IPS-NIHi7 (cell line): Measurements from ENCODE around the gene LTBP4.
"Not testable (repeated sequence)": the region's sequence is repeated elsewhere in the genome, so short reads cannot be mapped to it uniquely, and the experiment has no call there.

Experiments used
- DNase-seq: peaks from one replicate; pipeline ENCODE4 v3.0.0; 2012; ENCODE audit warnings: mixed read lengths; ENCODE audit errors: extremely low spot score

Gene LTBP4, protein sequence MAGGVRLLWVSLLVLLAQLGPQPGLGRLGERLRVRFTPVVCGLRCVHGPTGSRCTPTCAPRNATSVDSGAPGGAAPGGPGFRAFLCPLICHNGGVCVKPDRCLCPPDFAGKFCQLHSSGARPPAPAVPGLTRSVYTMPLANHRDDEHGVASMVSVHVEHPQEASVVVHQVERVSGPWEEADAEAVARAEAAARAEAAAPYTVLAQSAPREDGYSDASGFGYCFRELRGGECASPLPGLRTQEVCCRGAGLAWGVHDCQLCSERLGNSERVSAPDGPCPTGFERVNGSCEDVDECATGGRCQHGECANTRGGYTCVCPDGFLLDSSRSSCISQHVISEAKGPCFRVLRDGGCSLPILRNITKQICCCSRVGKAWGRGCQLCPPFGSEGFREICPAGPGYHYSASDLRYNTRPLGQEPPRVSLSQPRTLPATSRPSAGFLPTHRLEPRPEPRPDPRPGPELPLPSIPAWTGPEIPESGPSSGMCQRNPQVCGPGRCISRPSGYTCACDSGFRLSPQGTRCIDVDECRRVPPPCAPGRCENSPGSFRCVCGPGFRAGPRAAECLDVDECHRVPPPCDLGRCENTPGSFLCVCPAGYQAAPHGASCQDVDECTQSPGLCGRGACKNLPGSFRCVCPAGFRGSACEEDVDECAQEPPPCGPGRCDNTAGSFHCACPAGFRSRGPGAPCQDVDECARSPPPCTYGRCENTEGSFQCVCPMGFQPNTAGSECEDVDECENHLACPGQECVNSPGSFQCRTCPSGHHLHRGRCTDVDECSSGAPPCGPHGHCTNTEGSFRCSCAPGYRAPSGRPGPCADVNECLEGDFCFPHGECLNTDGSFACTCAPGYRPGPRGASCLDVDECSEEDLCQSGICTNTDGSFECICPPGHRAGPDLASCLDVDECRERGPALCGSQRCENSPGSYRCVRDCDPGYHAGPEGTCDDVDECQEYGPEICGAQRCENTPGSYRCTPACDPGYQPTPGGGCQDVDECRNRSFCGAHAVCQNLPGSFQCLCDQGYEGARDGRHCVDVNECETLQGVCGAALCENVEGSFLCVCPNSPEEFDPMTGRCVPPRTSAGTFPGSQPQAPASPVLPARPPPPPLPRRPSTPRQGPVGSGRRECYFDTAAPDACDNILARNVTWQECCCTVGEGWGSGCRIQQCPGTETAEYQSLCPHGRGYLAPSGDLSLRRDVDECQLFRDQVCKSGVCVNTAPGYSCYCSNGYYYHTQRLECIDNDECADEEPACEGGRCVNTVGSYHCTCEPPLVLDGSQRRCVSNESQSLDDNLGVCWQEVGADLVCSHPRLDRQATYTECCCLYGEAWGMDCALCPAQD (N-terminal part only)

DNA sequence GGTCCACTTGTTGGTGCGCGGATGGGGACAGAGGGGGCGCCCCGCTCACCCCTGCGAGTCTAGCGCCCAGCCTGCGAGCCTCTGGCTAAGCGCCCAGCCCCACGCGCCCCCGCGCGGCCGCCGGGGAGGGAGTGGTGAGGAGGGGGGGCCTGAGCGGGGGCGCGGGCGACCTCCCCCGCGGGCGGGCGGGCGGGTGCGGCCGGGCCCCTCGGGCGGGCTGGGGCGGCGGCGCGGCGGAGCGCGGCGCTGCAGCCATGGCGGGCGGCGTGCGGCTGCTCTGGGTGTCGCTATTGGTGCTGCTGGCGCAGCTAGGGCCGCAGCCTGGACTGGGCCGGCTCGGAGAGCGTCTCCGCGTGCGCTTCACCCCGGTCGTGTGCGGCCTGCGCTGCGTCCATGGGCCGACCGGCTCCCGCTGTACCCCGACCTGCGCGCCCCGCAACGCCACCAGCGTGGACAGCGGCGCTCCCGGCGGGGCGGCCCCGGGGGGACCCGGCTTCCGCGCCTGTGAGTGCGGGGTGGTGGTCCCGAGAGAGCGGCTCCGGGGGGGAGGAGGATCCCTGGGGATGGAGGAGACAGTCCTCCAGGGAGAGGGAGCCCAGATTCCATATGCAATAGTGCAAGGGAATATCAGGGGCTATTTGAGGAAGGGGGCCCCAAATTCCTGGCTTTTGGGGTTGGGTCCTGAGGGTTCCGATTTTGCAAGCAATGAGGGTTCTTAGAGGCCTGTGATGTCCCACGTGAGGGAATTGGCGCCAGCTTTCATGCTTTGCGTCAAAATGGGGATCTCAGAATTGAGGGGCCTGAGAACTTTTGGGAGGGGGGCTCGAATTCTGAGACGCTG is at the start of gene LTBP4:
TSS of gene LTBP4 (plus strand) at position 236 of the 841 bp plus-strand sequence. CDS start at position 255, 19 bp downstream.
- no peak for DNase-seq

DNA sequence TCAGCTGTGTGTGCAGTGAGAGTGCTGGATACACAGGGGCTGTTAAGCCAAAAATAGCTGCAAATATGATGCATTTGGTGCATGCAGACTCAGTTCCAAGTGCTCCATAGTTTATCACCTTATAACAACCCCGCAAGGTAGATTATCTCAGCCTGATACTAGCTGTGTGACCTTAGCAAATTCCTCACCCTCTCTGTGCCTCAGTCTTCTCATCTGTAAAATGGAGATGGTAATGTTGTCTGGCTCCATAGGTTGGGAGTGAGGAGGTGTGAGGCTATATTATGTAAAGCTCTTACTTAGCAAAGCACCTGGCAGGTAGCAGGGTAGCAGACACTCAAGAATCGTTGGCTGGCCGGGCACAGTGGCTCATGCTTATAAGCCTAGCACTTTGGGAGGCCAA is 48.3 kb upstream of the LTBP4 start:
- DNase-seq: no peak

DNA sequence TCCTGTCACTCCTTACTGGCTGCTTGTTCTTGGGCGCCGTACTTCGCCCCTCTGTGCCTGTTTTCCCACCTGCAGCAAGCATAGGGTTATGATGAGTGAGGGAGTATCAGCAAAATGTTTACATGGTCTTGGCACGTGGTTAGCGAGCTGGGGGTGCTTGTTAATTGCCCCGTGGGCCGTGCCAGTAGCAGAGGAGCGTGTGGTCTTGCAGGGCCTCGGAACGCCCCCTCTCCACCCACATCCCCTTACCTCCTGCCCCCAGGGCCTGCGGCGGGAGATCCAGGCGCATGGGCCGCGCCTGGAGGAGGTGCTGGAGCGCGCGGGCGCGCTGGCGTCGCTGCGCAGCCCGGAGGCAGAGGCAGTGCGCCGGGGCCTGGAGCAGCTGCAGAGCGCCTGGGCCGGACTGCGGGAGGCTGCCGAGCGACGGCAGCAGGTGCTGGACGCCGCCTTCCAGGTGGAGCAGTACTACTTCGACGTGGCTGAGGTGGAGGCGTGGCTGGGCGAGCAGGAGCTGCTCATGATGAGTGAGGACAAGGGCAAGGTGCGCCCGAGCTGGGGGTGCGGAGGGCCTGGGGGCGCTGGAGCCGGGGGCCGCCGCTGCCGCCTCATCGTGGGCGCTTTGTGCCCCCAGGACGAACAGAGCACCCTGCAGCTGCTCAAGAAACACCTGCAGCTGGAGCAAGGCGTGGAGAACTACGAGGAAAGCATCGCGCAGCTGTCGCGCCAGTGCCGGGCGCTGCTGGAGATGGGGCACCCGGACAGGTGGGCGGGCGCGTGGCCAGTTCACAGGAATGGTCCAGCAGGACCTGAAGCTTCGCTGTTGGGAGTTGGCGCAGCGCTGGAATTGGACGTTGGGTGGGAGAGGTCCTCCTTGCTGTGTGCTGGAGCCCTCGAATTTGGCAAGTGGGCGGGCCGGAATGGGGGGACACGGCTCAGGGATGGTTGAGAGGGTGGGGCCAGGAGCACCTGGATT is 47.0 kb upstream of the LTBP4 start:
- peak; percentile 75 for DNase-seq

DNA sequence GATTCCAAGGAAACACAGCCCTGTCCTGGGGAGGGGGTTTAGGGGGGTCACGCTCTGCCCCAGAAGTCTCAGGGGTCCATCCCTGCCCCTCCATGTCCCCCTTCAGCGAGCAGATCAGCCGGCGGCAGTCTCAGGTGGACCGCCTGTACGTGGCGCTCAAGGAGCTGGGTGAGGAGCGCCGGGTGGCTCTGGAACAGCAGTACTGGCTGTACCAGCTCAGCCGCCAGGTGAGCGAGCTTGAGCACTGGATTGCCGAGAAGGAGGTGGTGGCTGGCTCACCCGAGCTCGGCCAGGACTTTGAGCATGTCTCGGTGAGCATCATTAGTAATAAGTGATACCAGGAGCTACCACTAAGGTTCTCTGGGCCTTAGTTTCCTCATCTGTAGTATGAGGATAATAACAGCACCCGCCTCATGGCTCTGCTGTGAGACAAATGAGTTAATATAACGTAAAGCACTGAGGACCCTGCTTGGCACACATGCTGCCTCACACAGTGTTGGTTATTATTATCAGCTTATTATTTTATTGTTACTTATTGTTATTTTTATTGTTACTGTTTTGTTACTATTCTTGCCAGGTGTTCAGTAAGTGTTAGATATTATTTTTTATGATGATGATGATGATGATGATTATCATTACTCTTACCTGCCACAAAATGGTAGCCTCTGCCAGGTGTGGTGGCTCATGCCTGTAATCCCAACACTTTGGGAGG is 45.0 kb upstream of the LTBP4 start:
- DNase-seq: no peak

DNA sequence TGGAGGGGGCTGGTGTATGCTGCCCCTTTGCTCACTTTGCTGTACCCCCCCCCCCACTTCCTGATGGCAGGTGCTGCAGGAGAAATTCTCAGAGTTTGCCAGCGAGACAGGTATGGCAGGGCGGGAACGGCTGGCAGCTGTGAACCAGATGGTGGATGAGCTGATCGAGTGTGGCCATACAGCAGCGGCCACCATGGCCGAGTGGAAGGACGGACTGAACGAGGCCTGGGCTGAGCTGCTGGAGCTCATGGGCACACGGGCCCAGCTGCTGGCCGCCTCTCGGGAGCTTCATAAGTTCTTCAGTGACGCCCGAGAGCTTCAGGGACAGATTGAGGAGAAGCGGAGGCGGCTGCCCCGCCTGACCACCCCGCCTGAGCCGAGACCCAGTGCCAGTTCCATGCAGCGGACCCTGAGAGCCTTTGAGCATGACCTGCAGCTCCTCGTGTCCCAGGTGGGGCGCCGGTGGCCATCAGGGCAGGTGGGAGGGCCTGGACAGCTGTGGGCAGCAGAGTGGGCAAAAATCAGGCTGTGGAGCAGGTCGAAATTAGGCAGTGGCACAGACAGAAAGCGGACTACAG is 44.1 kb upstream of the LTBP4 start:
- no peak for DNase-seq

DNA sequence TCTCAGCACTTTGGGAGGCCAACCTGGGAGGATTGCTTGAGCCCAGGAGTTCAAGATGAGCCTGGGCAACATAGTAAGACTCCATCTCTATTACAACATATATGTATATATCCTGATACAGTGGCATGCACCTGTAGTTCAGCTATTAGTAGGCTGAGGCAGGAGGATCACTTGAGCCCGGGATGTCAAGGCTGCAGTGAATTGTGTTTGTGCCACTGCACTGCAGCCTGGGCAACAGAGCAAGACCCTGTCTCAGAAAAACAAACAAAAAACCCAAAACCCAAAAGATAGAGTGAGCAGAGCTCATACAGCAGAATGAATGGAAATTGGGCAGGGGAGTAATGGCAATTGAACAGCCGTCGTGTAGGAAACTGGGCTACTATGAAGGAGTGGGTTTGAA is 41.8 kb upstream of the LTBP4 start:
- DNase-seq: no peak

DNA sequence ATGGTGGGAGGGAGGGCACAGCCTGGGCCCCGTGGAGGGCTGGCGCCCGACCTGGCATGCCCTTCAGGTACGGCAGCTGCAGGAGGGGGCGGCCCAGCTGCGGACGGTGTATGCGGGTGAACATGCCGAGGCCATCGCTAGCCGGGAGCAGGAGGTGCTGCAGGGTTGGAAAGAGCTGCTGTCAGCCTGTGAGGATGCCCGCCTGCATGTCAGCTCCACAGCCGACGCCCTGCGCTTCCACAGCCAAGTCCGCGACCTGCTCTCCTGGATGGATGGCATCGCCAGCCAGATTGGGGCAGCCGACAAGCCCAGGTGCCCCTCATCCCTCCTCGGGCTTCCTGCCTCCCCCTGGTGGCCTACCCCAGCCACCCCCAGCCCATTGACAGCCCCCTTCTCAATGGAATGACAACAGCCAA is 41.1 kb upstream of the LTBP4 start:
- DNase-seq: no peak

DNA sequence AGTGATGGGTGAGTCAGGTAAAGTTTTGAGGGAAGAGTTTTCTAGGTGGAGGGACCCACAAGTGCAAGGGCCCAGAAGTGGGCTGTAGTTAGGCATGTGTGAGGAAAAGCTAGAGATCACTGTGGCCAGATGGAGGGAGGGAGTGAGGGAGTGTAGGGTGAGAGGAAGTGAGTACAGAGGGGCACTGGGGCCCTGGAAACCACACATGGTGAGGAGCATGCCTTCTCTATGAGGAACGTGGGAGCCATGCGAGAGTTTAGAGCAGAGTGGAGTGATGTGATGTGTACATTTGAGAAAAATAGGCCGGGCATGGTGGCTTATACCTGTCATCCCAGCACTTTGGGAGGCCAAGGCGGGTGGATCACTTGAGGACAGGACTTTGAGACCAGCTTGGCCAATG is 39.2 kb upstream of the LTBP4 start:
- no peak for DNase-seq

DNA sequence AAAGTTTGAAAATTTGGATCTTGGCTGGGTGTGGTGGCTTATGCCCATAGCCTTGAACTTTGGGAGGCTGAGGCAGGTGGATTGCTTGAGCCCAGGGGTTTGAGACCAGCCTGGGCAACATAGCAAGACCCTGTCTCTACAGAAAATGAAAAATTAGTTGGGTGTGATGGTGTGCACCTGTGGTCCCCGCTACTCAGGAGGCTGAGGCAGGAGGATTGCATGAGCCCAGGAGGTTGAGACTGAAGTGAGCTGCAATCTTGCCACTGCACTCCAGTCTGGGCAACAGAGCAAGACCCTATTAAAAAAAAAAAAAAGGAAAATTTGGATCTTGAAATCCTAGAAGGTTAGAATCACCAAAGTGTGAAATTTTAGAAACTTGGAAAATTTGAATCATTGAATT is 36.6 kb upstream of the LTBP4 start:
- DNase-seq: not testable (repeated sequence)

DNA sequence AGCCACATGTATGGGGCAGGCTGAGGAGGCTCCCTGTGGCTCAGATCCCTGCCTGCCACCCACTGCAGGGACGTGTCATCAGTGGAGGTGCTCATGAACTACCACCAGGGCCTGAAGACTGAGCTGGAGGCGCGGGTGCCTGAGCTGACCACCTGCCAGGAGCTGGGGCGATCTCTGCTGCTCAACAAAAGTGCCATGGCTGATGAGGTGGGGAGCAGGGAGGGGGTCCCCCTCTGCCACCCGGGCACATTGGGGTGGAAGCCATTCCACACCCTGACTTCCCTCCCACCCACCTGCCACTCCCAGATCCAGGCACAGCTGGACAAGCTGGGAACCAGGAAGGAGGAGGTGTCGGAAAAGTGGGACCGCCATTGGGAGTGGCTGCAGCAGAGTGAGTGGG is 35.8 kb upstream of the LTBP4 start:
- DNase-seq: no peak

DNA sequence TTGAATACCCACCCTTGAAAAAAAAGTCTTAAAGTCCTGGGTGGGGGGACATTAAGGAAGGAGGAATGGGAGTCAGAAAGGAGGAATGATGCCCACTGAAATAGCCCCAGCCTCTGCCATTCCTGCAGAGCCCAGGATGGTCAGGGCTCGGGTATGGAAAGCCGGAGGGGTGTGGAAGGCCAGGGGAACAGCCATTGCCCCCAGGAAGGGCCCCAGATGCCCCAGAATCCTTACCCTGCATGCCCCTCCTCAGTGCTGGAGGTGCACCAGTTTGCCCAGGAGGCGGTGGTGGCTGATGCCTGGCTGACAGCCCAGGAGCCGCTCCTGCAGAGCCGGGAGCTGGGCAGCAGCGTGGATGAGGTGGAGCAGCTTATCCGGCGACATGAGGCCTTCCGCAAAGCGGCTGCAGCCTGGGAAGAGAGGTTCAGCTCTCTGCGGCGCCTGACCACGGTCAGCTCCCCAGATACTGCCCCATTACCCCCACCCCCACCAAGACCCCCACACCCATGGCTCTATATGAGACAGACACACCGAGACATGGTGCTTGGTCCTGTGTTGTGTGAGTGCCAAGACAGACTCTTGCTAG is 35.2 kb upstream of the LTBP4 start:
- DNase-seq: no peak

DNA sequence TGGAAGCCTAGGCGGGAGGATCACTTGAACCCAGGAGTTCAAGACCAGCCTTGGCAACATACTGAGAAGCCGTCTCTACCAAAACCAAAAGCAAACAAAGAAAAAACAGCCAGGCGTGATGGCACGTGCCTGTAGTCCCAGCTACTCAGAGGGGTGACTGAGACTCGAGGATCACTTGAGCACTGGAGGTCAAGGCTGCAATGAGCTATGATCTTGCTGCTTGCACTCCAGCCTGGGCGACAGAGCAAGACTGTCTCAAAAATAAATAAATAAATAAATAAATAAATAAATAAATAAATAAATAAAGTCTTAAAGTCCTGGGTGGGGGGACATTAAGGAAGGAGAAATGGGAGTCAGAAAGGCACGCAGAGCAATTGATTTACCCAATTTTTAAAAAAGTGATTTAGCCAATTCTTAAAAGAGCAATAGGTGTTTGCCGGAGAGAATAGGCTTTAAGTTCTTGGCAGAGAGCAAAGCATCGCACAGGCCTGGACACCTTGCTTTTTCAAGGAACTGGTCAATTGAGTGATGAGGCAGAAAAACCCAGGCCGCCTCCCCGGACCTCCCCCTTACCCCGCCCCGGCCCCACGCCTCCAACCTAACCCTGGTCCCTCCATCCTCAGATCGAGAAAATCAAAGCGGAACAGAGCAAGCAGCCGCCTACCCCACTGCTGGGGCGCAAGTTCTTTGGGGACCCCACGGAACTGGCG is 34.0 kb upstream of the LTBP4 start:
- DNase-seq: no peak

DNA sequence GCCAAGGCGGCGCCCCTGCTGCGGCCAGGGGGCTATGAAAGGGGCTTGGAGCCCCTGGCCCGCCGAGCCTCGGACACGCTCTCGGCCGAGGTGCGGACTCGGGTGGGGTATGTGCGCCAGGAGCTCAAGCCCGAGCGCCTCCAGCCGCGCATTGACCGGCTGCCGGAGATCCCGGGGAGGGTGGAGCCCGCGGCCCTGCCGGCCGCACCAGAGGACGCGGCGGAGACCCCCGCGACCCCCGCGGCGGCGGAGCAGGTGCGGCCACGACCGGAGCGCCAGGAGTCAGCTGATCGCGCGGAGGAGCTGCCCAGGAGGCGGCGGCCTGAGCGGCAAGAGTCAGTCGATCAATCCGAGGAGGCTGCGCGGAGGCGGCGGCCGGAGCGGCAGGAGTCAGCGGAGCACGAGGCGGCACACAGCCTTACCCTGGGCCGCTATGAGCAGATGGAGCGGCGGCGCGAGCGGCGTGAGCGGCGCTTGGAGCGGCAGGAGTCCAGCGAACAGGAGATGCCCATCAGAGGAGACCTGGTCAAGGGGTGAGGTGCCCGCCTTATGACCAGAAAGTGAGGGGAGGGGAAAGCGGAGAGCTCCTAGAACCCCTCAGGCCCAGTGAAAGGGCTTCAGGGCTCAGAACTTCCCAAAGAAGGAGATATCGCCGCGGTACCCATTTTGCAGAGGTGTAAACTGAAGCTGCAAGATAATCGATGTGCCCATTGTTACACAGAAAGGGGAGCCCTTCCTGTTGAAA is 33.2 kb upstream of the LTBP4 start:
- DNase-seq: no peak

DNA sequence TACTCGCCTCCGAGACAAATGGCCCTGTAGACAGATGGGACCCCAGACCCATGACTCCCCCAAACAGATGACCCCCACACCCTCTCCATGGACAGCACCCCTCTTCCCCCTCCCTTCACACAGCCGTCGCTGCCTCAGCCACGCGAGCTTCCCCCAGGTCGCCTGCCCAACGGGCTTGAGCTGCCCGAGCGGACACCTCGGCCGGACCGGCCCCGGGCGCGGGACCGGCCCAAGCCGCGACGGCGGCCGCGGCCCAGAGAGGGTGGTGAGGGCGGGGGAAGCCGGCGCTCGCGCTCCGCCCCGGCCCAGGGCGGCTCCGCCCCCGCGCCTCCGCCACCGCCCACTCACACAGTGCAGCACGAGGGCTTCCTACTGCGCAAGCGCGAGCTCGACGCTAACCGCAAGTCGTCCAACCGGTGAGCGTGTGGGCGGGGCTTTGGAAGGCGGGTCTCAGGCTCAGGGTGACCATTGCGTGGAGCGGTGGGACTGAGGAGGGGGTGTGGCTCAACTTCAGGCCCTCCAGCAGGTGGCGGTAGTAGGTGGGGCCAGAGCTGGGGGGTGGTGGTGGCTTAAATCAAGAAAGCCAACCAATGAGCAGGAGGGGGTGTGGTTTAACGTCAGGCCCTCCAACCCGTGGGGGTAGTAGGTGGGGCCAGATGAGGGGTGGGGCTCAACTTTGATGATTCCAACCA is 30.7 kb upstream of the LTBP4 start:
- DNase-seq: peak; percentile 99

DNA sequence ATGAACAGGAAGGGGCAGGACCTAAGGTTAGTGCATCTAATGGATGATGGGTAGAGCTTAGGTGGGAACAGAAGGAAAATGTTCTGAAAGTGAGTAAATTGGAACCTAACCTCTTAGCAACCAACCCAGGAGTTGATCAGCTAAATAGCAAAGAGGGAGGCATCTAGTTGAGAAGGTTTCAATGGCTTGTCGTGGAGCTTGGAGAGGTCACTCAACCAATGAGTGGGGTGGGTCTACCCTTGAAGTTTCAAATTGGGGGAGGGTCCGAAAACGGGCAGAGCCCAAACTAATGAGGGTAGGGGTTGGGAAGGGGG is 30.2 kb upstream of the LTBP4 start:
- no peak for DNase-seq

DNA sequence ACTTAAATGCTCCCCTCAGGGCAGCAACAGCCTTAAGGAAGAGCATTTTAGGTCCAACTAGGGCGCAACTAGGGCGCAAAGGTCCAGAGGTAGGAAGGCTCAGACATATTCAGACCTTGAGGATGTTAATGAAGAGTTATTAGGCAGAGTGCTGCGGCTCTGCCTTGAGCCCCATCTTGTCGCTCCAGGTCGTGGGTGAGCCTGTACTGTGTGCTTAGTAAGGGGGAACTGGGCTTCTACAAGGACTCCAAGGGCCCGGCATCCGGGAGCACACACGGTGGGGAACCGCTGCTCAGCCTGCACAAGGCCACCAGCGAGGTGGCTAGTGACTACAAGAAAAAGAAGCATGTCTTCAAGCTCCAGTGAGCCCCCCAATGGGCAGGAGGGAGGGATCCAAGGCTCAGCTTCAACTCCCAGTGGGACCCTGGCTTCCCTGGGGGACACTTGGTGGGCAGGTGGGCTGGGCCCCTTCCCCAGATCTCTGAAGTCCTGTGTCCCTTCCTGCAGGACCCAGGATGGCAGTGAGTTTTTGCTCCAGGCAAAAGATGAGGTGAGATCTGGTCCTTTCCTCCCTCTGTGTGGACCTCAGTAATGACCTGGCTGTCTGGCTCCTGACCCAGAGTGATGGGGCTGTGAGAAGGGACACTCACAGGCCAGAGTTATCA is 29.2 kb upstream of the LTBP4 start:
- DNase-seq: no peak
